NCI-H748 (cell line): Measurements from ENCODE around the gene MOV10.
"Not testable (repeated sequence)": the region's sequence is repeated elsewhere in the genome, so short reads cannot be mapped to it uniquely, and the experiment has no call there.

ENCODE experiments used
- DNase-seq: peaks from one replicate; lab custom pipeline; 2025; ENCODE audit not compliant: unreplicated experiment; lab: John Stamatoyannopoulos, UW

Gene MOV10

GRCh38 chr1:112712191-112712590 is 37.7 kb downstream of the MOV10 start:
- no peak for DNase-seq

GRCh38 chr1:112712701-112713128 is 38.3 kb downstream of the MOV10 start:
- DNase-seq, result no peak

GRCh38 chr1:112713466-112714312 is 39.2 kb downstream of the MOV10 start:
- DNase-seq, result peak; percentile 31

GRCh38 chr1:112714313-112715263 is 40.1 kb downstream of the MOV10 start:
- DNase-seq, result peak; percentile 45

- DNase-seq, result peak; percentile 91
Observed at GRCh38 chr1:112715264-112716053, 41.0 kb downstream of the MOV10 start, which contains the start of gene PPM1J. PPM1J (minus strand) TSS chr1:112715332; CDS start chr1:112715301, 31 bp downstream.

GRCh38 chr1:112716133-112716720 is 41.8 kb downstream of the MOV10 start:
- DNase-seq, result peak; percentile 86

- no peak for DNase-seq
Observed at GRCh38 chr1:112717263-112717873, 42.9 kb downstream of the MOV10 start.

GRCh38 chr1:112718691-112719418 is 44.4 kb downstream of the MOV10 start:
- peak; percentile 71 for DNase-seq

- no peak for DNase-seq
Observed at GRCh38 chr1:112719706-112720105, 45.2 kb downstream of the MOV10 start.

GRCh38 chr1:112720800-112721199 is 46.3 kb downstream of the MOV10 start:
- no peak for DNase-seq

- not testable (repeated sequence) for DNase-seq
Observed at GRCh38 chr1:112721294-112721693, 46.8 kb downstream of the MOV10 start.

GRCh38 chr1:112721966-112722524 is 47.6 kb downstream of the MOV10 start:
- DNase-seq, result no peak

- DNase-seq, result no peak
Observed at GRCh38 chr1:112722601-112723510, 48.4 kb downstream of the MOV10 start.

GRCh38 chr1:112723511-112723839 is 49.0 kb downstream of the MOV10 start:
- no peak for DNase-seq

GRCh38 chr1:112724240-112724639 is 49.8 kb downstream of the MOV10 start:
- not testable (repeated sequence) for DNase-seq

- no peak for DNase-seq
Observed at GRCh38 chr1:112727716-112728115, 53.3 kb downstream of the MOV10 start.

- not testable (repeated sequence) for DNase-seq
Observed at GRCh38 chr1:112728306-112728971, 54.0 kb downstream of the MOV10 start.
